ENCODE measurements around the gene FOLR2.

DNA sequence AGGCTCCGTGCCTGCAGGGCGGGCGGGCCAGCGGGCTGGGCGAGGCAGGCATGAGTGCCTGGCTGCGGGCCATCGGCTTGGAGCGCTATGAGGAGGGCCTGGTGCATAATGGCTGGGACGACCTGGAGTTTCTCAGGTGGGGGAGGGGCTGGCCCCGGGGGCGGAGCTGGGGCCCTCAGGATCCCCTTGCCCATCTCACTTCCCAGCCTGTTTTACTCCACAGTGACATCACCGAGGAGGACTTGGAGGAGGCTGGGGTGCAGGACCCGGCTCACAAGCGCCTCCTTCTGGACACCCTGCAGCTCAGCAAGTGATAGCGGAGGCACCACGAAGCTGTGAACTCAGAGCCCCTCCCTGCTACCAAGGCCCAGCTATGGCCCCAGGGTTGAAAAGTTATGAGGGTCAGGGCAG lies 21.5 kb downstream of the FOLR2 start:
- TF ChIP-seq, protein P1, sequence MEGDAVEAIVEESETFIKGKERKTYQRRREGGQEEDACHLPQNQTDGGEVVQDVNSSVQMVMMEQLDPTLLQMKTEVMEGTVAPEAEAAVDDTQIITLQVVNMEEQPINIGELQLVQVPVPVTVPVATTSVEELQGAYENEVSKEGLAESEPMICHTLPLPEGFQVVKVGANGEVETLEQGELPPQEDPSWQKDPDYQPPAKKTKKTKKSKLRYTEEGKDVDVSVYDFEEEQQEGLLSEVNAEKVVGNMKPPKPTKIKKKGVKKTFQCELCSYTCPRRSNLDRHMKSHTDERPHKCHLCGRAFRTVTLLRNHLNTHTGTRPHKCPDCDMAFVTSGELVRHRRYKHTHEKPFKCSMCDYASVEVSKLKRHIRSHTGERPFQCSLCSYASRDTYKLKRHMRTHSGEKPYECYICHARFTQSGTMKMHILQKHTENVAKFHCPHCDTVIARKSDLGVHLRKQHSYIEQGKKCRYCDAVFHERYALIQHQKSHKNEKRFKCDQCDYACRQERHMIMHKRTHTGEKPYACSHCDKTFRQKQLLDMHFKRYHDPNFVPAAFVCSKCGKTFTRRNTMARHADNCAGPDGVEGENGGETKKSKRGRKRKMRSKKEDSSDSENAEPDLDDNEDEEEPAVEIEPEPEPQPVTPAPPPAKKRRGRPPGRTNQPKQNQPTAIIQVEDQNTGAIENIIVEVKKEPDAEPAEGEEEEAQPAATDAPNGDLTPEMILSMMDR (IDR thresholded peaks at IDR 0.05), result no peak
- no peak for TF ChIP-seq POLR2A (IDR thresholded peaks at IDR 0.05)

Data from lower leg skin (tissue), 3 donors.